Muscle of arm (tissue), 12 donors: ENCODE results near the gene AGAP3. TPM values are rescaled to one million over a fixed set of nuclear protein-coding genes. Genes with fewer than 3 reads are reported as not detected.
A peak's percentile ranks its signal among the peaks of the same experiment; 100 is the strongest.

Experiments
- DNase-seq: peaks from one replicate; pipeline ENCODE4 v3.0.0-alpha.2; 2013
- polyA plus RNA-seq, 12 donors: library from polyadenylated mRNA; unstranded; fragments of 120-200 nt; gene quantifications; one replicate each; pipeline ENCODE4 v1.2.1, GENCODE V29; 2013; ENCODE audit not compliant: insufficient read length in 12 of 12

Gene AGAP3
- polyA plus RNA-seq, 12 donors: 62.4 to 86.8 (median 70.9) TPM; not detected in 1

DNA sequence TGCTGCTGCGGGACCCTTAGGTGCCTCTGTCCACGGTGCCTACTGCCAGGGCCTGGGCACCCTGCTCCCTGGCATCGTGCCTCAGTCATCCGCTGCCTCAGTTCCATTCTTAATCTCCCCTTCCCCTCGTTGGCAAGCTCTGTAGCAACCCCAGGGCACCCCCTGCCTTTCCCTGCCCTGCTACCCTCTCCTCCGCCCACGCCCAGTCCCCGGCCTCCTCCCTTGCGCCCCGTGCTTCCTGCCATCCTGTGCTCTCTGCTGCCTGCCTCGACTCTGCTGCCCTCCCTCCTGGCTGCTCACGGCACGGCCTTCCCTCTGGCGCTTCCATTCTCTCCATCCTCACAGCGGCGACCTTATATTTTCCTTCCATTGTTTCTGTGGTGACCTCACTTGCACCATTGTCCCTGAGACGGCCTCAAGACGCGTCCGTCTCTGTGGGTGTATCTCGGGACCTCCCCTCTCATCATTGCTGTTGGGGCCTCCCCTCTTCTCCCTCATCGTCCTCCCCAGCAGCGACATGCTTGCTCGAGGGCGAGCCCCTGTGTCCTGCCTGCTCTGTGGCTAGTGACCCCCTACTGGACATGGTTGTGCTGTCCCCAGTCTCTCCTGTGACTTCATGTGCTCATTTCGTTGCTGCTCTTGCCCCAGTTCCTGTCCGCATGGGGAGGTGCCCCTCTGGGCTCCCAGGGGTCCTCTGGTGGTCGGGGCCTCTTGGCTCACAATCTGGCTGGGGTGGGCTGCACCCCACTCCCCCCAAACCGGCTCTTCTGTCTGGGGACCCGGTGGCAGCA is 35.3 kb downstream of the AGAP3 start:
- DNase-seq: no peak

DNA sequence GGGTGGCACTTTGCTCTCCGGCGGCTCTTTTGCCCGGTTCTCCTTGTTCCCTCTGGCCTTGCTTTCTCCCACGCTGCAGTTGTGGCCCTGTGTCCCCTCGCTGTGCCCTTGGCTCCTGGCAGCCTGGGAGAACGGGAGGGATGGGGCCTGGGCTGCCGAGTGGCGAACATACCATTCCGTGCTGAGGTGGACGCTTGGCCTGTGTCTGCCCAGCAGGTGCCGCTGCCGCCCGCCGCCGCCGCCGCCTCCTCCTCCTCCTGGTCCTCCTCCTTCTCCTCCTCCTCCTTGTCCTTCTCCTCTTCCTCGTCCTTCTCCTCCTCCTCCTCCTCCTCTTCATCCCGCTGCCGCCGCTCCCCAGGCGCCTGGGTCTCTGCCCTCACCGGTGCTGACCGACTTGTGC is 36.0 kb downstream of the AGAP3 start:
- no peak for DNase-seq

DNA sequence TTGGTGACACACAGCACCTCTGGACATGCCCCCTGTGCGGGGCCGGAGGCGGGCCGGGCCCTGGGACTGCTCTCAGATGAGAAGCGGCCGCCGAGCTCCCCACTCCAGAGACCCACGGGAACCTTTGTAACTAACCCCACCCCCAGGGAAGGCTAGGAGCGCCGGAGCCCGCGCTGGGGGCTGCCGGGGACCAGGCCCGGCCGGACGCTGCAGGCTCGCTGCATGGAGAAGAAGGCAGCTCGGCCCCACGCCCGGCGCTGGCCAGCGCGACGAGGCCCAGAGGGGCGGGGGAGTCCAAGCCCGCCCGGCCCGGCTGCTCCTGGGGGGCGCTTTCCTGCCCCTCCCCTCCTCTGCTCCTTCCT is 36.5 kb downstream of the AGAP3 start:
- no peak for DNase-seq

DNA sequence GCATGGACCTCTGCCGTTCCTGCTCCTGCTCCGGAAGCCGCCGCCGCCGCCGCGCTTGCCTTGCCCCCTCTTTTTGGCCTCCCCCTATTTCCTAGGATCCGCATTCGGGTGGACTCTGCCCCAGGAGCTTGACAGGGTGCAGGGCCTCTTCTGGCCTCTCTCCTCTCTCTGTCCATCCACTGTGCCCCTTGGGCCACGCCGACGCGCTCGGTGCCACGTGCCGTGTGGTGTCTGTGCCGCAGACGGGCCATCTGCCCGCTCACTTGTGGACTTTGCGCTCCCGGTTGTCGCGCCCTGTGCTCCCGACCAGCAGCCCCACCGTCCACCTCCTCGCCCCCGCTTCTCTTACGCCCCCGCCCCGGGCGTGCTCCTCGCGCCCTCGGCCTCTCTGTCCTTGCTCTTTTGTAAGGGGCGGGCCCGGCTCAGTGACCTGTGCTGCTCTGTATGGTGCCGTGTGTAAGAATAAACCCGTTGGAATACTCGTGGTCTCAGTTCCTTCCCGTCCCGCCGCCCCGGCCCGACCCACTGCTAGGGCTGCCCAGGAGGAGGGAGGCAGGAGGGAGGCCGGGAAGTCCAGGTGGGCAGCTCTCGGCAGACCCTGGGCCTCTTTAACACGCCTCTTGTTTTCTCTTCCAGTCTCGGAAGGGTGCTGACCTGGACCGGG is 37.0 kb downstream of the AGAP3 start:
- DNase-seq: no peak

DNA sequence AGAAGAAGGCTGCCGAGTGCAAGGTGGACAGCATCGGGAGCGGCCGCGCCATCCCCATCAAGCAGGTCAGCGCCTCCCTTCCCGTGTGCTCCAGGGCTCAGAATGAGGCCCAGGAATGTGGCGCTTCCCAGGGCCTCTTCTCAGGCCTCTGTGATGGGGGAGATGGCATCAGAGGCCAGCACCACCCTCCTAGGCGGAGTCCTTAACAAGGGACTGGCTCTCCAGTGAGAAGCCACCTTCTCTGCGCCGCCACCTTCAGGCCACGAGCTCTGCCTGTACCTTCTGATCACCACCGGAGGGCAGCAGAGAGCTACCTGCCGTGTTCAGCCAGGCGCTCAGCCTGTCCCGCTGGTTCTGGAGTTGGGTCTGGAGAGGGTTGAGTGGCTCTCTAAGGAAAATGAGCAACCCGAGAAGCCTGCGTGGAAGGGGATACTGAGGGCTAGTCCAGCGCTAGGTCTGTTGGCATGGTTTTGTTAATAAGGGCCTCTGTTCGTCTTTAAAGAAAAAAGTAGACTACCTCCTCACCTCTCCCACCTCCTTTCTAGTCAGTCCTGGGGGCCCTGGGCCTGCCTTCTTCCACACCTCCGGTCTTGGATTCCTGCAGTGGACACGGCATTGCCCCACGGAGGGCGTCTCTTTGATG is 37.7 kb downstream of the AGAP3 start:
- DNase-seq: peak; percentile 83

DNA sequence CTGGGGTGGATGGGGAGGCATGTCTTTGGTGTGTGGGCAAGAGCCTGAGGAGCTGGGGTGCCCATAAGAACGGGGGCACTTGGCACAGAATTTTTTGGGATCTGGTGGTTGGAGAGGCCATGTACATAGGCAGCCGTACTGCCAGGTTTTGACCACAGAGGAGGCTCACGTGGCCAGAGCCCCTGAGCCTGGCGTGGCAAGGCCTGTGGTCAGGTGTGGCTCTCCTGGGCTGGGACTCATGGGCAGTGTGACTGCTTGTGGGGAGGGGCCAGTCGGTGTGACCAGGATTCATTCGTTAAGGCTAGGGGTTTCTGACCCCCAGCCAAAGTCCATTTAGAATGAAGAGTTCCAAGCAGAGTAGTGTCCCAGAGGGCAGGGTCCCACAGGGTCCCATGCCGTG is 38.2 kb downstream of the AGAP3 start:
- DNase-seq: no peak

DNA sequence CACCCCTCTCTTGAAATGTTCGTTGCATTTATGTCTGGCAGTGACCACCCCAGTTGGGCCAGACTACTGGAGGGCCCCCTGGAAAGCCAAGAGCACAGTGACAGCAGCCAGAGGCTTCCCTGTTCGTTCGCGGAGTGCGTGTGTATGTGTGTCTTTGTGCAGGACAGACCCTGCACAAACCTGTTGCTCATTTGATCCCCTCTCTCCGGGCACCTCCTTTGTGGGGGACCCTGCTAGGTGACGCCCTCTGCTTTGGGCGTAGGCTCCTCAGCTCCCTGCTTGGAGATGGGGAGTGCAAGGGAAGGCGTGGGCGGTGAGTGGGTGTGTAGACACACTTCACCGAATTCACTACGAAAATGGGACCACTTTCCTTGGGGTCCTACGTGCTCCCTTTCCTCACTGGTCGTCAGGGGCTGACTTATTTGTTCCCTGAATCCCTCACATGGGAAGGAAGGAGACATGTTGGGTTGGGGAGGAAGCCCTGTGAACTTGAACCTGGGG is 38.7 kb downstream of the AGAP3 start:
- DNase-seq: no peak

DNA sequence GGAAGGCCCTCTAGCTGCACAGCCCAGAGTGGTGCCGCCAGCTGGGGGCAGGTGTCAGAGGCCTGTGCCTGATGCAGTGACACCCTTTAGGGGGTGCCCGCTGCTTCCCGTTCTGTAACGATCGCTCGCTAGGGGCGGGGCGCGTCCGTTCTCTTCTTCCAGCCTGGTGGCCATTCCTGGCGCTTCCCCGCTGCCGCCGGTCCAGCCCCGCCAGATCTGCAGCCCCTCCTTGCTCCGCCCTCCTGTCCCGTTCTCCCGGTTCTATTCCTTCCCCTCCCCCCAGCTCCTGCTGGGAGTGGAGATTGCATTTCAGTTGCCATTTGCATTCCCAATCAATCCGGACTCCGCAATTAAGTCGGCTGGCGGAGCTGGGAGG is 39.2 kb downstream of the AGAP3 start:
- no peak for DNase-seq

DNA sequence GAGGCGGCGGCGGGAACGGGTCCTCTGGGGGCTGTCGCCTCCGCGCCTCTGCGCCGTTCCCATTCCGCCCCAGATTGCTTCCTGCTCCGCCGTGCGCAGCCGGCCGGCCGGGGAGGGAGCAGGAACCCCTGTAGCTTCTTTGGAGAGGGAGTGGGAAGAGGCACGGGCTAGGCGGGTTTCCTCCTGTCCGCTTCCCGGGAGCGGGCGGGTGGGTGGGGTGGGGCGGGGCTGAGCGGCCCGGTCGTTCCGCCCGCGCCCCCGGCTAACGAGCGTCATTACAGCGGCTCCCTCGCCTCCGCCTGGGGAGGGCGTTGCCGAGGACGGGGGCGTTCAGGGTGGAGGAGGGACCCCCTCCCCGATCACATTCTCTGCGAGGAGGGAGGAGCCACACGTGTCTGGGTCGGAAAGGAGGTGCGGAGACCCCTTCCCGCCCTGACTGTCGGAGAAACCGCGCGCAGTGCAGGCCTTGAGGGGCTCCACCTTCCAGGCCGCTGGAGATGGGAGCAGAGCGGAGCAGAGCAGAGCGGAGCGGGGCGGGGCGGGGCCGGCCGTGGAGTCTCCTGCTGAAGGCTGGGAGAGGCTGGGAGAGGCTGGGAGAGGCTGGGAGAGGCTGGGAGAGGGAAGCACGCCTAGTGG is 39.7 kb downstream of the AGAP3 start:
- DNase-seq: no peak

DNA sequence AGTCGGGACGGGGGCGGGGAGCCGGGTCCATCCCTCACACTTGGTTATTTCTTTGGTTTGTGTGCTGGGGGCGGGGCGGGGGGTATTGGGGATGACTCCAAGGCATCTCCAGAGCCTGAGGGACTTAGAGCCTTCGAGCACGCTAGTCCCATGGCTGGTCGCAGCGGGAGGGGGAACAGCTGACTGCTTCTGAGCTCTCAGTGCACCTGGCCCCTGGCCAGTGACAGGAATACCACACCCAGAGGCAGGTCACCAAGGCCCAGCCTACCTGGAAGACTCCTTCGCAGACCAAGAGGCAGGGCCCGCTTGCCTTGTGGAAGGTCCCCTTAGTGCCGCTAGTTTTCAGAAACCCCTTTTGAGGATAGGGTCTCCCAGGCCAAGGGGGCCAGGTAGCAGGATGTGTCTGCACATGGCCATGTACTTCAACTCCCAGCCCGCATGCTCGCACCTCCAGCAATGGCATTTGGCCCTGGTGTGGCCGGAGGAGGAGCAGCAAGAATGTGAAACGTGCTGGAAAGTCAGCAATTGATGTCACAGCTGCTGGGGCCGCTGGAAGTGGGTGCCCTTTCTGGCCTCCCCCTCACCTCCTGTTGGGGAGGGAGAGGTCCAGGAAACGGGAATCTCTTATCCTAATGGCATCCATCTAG is 40.3 kb downstream of the AGAP3 start:
- DNase-seq: no peak

DNA sequence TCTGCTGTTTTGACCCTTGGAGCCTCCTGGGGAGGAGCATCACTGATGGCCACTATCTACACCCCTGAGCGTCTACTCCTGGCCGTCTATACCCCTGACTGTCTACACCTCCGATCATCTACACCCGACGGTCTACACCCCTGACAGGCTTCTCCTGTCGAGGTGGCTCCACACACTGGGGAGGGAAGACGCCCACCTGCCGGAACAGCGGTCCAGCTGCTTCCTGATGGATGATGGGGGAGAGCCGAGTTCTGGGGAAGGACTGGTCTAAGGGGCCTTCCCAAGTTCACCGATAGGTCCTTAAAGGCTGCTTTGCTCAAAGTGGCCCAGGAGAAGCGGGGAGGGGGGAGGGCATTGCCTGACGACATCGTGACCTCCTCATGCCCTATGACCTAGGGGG is 41.9 kb downstream of the AGAP3 start:
- no peak for DNase-seq

DNA sequence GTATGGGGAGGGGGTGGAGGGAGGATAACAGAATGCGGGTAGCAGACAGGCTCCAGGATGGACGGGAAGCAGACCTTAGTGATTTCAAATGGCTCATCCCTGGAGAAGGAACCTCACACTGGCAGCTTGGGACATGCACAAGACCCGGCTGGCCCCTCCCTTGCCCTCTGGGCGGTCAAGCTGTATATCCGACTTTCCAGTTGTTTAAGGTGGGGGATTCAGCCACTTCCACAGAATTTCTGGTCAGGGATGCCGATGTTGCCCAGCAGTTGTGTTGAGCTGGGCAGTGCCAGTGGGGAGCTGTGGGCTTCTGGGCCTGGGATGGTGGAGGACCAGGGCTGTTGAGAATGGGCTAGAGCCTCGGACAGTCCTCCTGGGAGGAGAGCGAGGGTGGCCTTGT is 42.4 kb downstream of the AGAP3 start:
- no peak for DNase-seq

DNA sequence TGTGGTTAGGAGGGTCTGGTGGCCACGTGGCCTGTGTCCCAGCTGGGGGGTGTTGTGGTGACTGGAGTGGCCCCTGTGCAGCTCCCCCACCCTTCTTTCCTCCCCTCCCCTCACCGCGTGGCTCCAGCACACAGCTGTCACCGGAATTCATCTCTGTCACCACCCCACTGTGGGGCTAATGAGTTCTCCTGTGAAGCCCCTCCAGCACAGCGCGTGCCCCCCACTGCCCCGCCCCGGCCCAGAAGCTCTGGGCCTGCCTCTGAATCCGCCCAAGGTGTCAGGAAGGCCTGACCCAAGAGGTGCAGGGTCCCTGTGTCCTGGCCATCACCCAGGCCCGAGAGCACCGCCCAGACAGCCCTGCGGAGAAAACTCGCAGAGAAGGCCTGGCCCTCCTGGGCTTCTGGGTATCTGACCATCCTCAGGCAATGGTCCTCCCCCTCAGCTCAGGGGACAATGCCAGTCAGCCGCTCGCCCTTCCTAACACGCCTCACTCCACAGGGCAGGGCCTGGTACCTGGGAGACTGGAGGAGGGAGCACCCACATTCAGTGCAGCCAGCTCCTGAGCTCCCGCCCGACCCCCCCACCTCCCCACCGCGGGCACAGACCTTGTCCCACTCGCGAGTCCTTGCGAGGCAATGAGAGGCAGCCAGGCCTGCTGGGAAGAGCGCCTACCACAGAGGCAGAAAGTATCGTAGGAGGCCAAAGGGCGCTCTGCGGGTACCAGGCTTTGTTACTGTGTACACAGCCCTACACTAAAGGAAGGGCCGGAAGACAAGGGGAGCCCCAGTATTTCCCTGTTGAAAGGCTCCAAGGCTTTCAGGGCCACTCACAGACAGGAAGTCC is 43.1 kb downstream of the AGAP3 start:
- no peak for DNase-seq

DNA sequence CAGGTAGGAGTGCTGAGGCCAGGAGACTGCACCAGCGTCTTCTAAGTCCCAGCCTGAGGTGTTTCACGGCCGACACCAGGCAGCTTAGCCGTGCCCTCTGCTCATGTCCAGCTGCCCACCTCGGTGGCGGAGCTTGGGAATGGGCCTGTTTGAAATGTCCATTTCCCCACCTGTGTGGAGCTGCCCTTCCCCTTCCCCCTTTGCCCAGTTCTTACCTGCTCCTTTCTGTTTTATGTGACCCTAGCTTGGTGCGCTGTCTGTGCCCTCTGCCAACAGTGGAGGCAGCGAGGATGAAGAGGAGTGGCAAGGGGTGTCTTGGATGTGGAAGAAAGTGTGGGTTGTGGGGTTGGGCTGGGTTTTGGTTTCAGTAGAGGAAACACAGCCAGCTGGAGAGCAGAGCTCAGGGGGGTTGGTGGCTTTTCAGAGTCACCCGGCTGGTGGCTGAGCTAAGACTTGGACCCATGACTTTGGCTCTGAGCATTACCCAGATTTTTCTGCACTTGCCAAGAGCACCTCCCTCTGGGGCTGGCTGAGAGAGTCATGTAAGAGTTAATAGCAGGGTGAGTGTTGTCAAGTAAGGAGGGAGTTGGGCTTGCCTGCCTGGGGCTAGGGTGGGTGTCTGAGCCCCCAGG is 43.8 kb downstream of the AGAP3 start:
- no peak for DNase-seq

DNA sequence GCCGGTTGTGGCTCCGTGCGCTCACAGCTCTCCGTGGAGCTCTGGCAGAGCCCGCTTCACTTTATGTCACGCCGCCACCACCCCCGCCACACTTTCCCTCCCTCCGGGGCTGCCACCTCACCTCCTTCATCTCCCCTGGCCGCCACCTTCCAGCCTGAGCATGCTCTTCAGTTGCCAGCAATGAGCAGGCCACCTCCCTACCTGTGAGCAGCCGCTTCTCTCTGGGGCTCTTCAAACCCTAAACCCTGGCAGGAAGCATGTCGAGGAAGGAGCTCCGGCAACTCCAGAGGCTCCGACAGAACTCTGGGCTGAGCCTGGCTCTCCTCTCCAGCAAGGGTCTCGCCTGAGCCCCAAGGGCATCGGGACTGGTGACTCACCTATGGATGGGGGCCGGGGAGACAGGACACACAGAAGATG is 44.5 kb downstream of the AGAP3 start:
- DNase-seq: no peak

DNA sequence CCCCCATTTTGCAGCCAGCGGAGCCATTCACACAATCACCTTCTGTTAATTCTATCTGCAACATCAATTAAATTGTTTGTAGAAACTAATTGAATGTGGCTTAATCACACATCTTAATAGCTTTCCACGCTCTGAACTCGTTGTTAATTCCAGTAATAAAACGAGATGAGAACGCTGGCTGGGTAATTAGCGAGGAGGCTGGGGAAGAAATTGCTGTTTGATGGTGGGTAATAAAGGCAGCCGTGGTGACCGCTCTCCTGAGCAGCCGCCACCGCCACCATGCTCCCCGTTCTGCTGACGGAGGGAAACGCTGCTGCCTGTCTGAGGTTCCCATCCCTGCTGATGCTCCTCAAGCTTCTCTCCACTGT is 44.9 kb downstream of the AGAP3 start:
- DNase-seq: no peak

DNA sequence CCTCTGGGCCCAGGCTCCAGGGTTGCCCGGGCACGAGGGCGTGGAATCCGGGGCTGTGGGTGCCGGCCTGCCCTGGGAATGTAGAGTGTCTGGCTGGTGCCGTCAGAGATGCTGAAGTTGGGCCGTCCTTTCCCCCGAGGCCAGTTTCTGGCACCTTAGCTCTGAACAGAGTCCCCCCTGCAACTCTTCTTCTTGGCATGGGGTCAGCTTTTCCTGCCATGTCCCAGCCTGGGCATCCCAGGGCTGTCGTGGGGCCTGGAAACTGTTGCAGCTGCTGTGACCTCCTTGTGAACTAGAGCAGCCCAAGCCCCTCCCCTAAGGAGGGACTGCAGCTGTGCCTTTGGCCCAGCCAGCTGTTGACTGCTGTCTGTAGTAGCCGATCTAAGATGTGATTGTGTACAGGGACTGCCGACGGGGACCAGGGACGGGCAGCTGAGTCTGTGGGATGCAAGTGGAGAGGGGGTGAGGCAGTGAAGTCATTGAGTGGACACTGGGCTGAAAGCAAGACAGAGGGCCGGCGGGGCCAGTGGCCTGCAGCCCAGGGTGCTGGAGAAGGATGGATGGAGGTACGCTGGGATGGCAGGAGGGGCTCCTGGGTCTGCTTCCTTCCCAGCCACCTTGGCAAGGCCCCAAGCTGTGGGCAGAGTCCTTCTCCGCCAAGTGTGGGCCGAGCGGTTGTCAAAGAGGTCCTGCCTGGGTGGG is 45.5 kb downstream of the AGAP3 start:
- peak; percentile 61 for DNase-seq

DNA sequence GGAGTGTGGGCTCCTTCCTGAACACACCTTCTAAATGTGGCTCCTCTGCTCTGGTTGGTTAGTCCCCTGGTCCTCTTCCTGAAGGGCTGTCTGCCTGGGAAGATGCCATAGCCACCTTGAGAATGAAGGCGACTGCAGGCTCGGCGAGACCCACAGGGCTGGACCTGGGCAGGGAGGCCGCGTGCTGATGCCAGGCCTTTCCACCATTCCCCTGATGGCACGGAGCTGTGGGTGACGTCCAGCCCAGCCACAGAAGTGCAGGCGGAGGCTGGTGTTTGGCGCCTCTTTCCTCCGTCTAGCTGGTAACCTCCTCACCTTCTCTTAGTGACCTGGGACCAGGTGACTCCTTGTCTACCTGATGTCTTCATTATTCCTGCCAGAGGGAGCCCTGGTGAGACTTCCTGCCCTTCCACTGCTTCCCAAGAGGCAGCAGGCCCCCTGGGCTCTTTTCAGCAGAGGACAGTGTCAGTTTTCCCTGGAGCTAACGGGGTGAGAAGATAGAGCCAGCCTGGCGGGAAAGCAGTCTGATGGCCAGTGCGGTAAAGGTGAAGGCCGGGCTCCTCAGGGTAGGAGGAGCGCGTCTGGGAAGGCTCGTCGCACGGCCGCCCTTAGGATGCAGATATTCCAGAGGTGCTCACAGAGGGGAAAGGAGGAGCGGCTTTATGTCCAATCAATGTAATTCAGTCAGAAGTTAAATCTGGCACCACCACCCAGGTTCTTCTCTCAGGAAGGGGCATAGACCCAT is 46.4 kb downstream of the AGAP3 start:
- DNase-seq: no peak
